ENCODE results near the gene GALM. TPM values are rescaled to one million over a fixed set of nuclear protein-coding genes. Genes with fewer than 3 reads are reported as not detected.

The GALM gene
- total RNA-seq, 5 donors from 2014 or later (not counting 1 experiment from before 2014, with no cell fraction given), result 14.3 to 29.4 (median 17.3) TPM

GRCh38 chr2:38690499-38691420 lies 24.8 kb downstream of the GALM start:
- H3K27me3 Mint-ChIP-seq, result no peaks in the 10 kb centered on the region
- Histone ChIP-seq H3K27me3 (replicated peaks in 1 of 2; ENCODE audit: control insufficient read depth in 2 of 2, extremely low read depth in 1 of 2, insufficient read depth in 2 of 2, low read length in 1 of 2) (no peaks in the 10 kb centered on the region), H3K9me3 (no peaks in the 10 kb centered on the region), H3K4me3 (ENCODE audit: control insufficient read depth in 1 of 2, extremely low read depth in 1 of 2, low read length in 1 of 2) (no peak overlapping the region), H3K36me3 (ENCODE audit: control insufficient read depth in 2 of 2, extremely low read depth in 1 of 2, insufficient read depth in 1 of 2, low read length in 1 of 2) (peaks cover 0 to 32% of the 10 kb centered on the region in 2 donors), H3K4me1 (ENCODE audit: control insufficient read depth in 1 of 2, extremely low read depth in 1 of 2, insufficient read depth in 2 of 2, low read length in 2 of 2) (peaks cover 0 to 35% of the 10 kb centered on the region in 2 experiments), H3K27ac (ENCODE audit: low read length) (no peak overlapping the region)
- POLR2A ChIA-PET, result interaction anchor here (0.6 to 1.6 kb wide), 6 partner anchors 9 to 183 kb away, joined by 3 to 9 read pairs (median 5); no protein-coding TSS in a partner anchor
- H3K4me3 Mint-ChIP-seq, result peak overlapping the region in 1 of 3 donors; percentile 34
- H3K9me3 Mint-ChIP-seq, result no peaks in the 10 kb centered on the region
- DNase-seq, result no peak
- H3K27ac Mint-ChIP-seq, result peak overlapping the region; percentile 83 to 85
- CTCF ChIA-PET, result interaction anchor here (0.6 to 1.5 kb wide), 6 partner anchors 9 to 109 kb away, joined by 3 to 6 read pairs (median 3); no protein-coding TSS in a partner anchor
- peak in 3 of 4 experiments; percentile 54 to 77 (median 55) for ATAC-seq (replicated peaks in 1 of 4)
- H3K4me1 Mint-ChIP-seq, result peaks cover 35 to 62% (median 41%) of the 10 kb centered on the region in 3 donors
- 20% methylated on average over 1 of the region's 8 CpGs for WGBS (ENCODE audit: insufficient coverage)
- peaks cover 48% of the 10 kb centered on the region for H3K36me3 Mint-ChIP-seq

DNA sequence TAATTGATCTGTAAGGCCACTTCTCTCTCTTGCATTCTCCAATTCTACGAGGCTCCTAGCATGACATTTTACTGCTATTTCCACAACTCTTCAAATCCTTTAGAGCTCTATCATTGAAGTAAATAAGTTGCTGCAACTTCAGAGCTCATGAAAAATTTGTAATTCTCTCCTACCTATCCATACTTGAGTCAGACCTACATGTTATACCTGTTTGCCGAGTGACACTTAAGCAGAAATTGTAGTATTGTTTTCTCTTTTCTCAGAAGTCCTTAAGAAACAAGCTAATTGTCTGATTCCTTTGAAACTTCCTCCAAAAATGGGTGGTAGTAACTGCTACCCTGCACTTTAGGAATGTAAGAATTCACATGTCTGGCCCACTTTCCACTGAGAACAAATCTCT lies 26.1 kb downstream of the GALM start:
- Histone ChIP-seq H3K27me3 (replicated peaks in 1 of 2; ENCODE audit: control insufficient read depth in 2 of 2, extremely low read depth in 1 of 2, insufficient read depth in 2 of 2, low read length in 1 of 2) (no peaks in the 10 kb centered on the region), H3K4me3 (ENCODE audit: control insufficient read depth in 1 of 2, extremely low read depth in 1 of 2, low read length in 1 of 2) (no peak overlapping the region), H3K36me3 (ENCODE audit: control insufficient read depth in 2 of 2, extremely low read depth in 1 of 2, insufficient read depth in 1 of 2, low read length in 1 of 2) (peaks cover 0 to 27% of the 10 kb centered on the region in 2 donors), H3K4me1 (ENCODE audit: control insufficient read depth in 1 of 2, extremely low read depth in 1 of 2, insufficient read depth in 2 of 2, low read length in 2 of 2) (peaks cover 0 to 44% of the 10 kb centered on the region in 2 experiments), H3K9me3 (no peaks in the 10 kb centered on the region), H3K27ac (ENCODE audit: low read length) (peak overlapping the region; percentile 60)
- ChIA-PET POLR2A (interaction anchor here (0.7 to 1.6 kb wide), 4 partner anchors 8 to 92 kb away, joined by 3 to 7 read pairs (median 4); no protein-coding TSS in a partner anchor), CTCF (interaction anchor here (0.5 to 1.5 kb wide), 4 partner anchors 18 to 110 kb away, joined by 3 to 6 read pairs (median 3); no protein-coding TSS in a partner anchor)
- Mint-ChIP-seq H3K4me1 (peaks cover 43 to 68% (median 48%) of the 10 kb centered on the region in 3 donors), H3K27me3 (no peaks in the 10 kb centered on the region), H3K4me3 (no peak overlapping the region), H3K36me3 (peaks cover 43% of the 10 kb centered on the region), H3K27ac (peak overlapping the region; percentile 85 to 88), H3K9me3 (no peaks in the 10 kb centered on the region)
- ATAC-seq (replicated peaks in 1 of 4) (no peak), DNase-seq (no peak)
- 83% methylated on average over 1 of the region's 2 CpGs for WGBS (ENCODE audit: insufficient coverage)

DNA sequence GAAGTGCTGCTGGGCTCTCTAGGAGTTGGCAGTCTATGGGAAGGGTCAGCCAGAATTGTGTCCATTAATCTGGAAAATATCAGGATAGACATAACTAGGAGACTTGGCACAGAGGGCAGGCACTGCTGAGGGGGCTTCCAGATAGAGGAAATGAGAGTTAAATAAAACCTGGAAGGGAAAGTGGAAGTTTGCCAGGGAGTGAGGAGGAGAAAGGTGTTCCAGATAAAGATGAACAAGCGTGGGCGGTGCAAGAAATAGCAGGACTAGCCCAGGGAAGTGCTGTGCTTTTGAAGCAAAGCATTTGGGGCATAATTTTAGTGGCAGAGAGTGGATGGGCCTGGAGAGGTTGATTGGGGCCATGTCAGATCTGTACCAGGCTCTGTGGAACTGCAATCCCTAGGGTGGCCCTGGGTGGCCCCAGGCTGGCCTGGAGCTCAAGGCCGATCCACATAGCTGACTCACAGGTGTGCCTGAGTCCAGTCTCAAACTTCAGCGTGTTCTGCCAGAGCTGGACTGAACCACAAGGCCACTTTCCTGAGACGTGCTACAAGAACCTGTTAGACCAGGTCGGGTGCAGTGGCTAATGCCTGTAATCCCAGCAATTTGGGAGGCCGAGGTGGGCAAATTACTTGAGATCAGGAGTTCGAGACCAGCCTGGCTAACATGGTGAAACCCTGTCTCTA lies 26.9 kb downstream of the GALM start:
- H3K36me3 Mint-ChIP-seq, result peaks cover 47% of the 10 kb centered on the region
- H3K4me1 Mint-ChIP-seq, result peaks cover 50 to 76% (median 55%) of the 10 kb centered on the region in 3 donors
- WGBS (ENCODE audit: insufficient coverage), result 91% methylated on average over 7 of the region's 8 CpGs
- Histone ChIP-seq H3K4me3 (ENCODE audit: control insufficient read depth in 1 of 2, extremely low read depth in 1 of 2, low read length in 1 of 2) (no peak overlapping the region), H3K36me3 (ENCODE audit: control insufficient read depth in 2 of 2, extremely low read depth in 1 of 2, insufficient read depth in 1 of 2, low read length in 1 of 2) (peaks cover 0 to 21% of the 10 kb centered on the region in 2 donors), H3K27me3 (replicated peaks in 1 of 2; ENCODE audit: control insufficient read depth in 2 of 2, extremely low read depth in 1 of 2, insufficient read depth in 2 of 2, low read length in 1 of 2) (no peaks in the 10 kb centered on the region), H3K4me1 (ENCODE audit: control insufficient read depth in 1 of 2, extremely low read depth in 1 of 2, insufficient read depth in 2 of 2, low read length in 2 of 2) (peaks cover 0 to 49% of the 10 kb centered on the region in 2 experiments), H3K9me3 (no peaks in the 10 kb centered on the region), H3K27ac (ENCODE audit: low read length) (peak overlapping the region; percentile 60)
- no peaks in the 10 kb centered on the region for H3K9me3 Mint-ChIP-seq
- peak overlapping the region; percentile 85 to 88 for H3K27ac Mint-ChIP-seq
- CTCF ChIA-PET, result interaction anchor here in 1 of 2 donors (0.6 to 1.5 kb wide), 5 partner anchors 11 to 128 kb away, joined by 3 to 6 read pairs (median 4); no protein-coding TSS in a partner anchor
- ATAC-seq (replicated peaks in 1 of 4), result no peak
- POLR2A ChIA-PET, result interaction anchor here in 1 of 2 donors (0.6 to 1.1 kb wide), 3 partner anchors 15 to 91 kb away, joined by 3 to 10 read pairs (median 7); no protein-coding TSS in a partner anchor
- H3K4me3 Mint-ChIP-seq, result peak overlapping the region in 1 of 3 donors; percentile 5
- DNase-seq, result no peak
- no peaks in the 10 kb centered on the region for H3K27me3 Mint-ChIP-seq

DNA sequence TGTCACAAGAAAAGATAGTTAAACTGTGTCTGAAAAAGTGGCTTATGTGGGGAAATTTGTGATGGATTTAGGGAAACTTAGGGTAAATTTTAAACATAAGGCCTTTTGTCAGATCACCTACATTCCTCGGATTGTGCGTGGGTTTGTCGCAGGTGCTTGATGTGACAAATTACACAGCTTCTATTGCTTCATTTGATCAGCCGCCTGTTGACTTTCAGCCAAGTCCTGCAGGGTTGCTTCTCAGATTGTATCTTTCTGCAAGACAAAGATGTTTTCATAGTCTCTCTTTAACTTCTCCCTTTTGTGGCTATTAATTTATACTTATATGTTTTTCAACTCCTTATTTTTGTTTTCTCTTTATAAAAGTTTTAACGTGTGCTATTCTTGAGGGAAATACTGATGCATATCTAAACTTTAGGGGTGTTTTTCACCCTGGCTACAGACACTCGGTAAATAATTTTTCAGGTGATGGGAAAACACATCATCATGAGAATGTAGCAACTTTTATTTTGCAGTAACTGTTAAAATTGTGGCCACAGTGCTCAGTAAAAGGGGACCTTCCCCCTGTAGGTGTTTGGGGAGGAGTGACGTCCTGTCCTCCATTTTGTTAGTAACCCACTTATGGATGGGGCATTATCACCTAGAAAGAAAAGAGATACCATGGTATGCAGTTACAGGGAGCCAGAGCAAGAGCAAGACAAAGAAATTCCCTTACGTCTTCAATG lies 31.4 kb downstream of the GALM start:
- DNase-seq, result peak in 33 of 35 experiments; percentile 8 to 78 (median 42)
- POLR2A ChIA-PET, result interaction anchor here in 1 of 2 donors (0.5 to 1.8 kb wide), 2 partner anchors 15 to 110 kb away, joined by 4 to 14 read pairs; no protein-coding TSS in a partner anchor
- Histone ChIP-seq H3K36me3 (ENCODE audit: control insufficient read depth in 2 of 2, extremely low read depth in 1 of 2, insufficient read depth in 1 of 2, low read length in 1 of 2) (peaks cover 0 to 7% of the 10 kb centered on the region in 2 donors), H3K4me1 (ENCODE audit: control insufficient read depth in 1 of 2, extremely low read depth in 1 of 2, insufficient read depth in 2 of 2, low read length in 2 of 2) (peaks cover 0 to 53% of the 10 kb centered on the region in 2 experiments), H3K9me3 (no peaks in the 10 kb centered on the region), H3K4me3 (ENCODE audit: control insufficient read depth in 1 of 2, extremely low read depth in 1 of 2, low read length in 1 of 2) (peak overlapping the region in 1 of 2 donors; percentile 3), H3K27ac (ENCODE audit: low read length) (peak overlapping the region; percentile 92), H3K27me3 (replicated peaks in 1 of 2; ENCODE audit: control insufficient read depth in 2 of 2, extremely low read depth in 1 of 2, insufficient read depth in 2 of 2, low read length in 1 of 2) (no peaks in the 10 kb centered on the region)
- peaks cover 50 to 86% (median 64%) of the 10 kb centered on the region in 3 donors for H3K4me1 Mint-ChIP-seq
- CTCF ChIA-PET, result interaction anchor here in 1 of 2 donors (0.8 to 2.4 kb wide), 3 partner anchors 13 to 15 kb away, joined by 3 to 8 read pairs (median 4); no protein-coding TSS in a partner anchor
- no peaks in the 10 kb centered on the region for H3K27me3 Mint-ChIP-seq
- peaks cover 0 to 7% (median 0%) of the 10 kb centered on the region in 3 donors for H3K9me3 Mint-ChIP-seq
- no CpG with 5 or more reads among the region's 8 CpGs for WGBS (ENCODE audit: insufficient coverage)
- H3K4me3 Mint-ChIP-seq, result peak overlapping the region in 2 of 3 donors; percentile 40 to 63
- peak overlapping the region; percentile 86 to 98 for H3K27ac Mint-ChIP-seq
- peaks cover 40% of the 10 kb centered on the region for H3K36me3 Mint-ChIP-seq
- ATAC-seq (replicated peaks in 1 of 4), result peak; percentile 47 to 77 (median 64)

- peaks cover 42 to 80% (median 57%) of the 10 kb centered on the region in 3 donors for H3K4me1 Mint-ChIP-seq
- DNase-seq, result no peak
- ChIA-PET POLR2A (interaction anchor here (0.6 to 0.9 kb wide), 3 partner anchors 53 to 64 kb away, joined by 3 to 5 read pairs (median 5); no protein-coding TSS in a partner anchor), CTCF (interaction anchor here (0.6 to 1.6 kb wide), 5 partner anchors 11 to 117 kb away, joined by 3 to 5 read pairs (median 3); partner anchors contain the start of gene SRSF7 (in 1 of the 2))
- H3K4me1 ChIP-seq (ENCODE audit: control insufficient read depth in 1 of 2, extremely low read depth in 1 of 2, insufficient read depth in 2 of 2, low read length in 2 of 2), result peaks cover 0 to 45% of the 10 kb centered on the region in 2 experiments
- H3K4me3 Mint-ChIP-seq, result no peak overlapping the region
- H3K4me3 ChIP-seq (ENCODE audit: control insufficient read depth in 1 of 2, extremely low read depth in 1 of 2, low read length in 1 of 2), result no peak overlapping the region
- H3K9me3 Mint-ChIP-seq, result peaks cover 0 to 7% (median 0%) of the 10 kb centered on the region in 3 donors
- H3K9me3 ChIP-seq, result no peaks in the 10 kb centered on the region
- no peaks in the 10 kb centered on the region for H3K36me3 ChIP-seq (ENCODE audit: control insufficient read depth in 2 of 2, extremely low read depth in 1 of 2, insufficient read depth in 1 of 2, low read length in 1 of 2)
- peaks cover 37% of the 10 kb centered on the region for H3K36me3 Mint-ChIP-seq
- no peak for ATAC-seq (replicated peaks in 1 of 4)
- peak overlapping the region; percentile 66 to 71 for H3K27ac Mint-ChIP-seq
- H3K27me3 ChIP-seq (replicated peaks in 1 of 2; ENCODE audit: control insufficient read depth in 2 of 2, extremely low read depth in 1 of 2, insufficient read depth in 2 of 2, low read length in 1 of 2), result no peaks in the 10 kb centered on the region
- H3K27me3 Mint-ChIP-seq, result no peaks in the 10 kb centered on the region
- no CpG with 5 or more reads among the region's 5 CpGs for WGBS (ENCODE audit: insufficient coverage)
- peak overlapping the region; percentile 92 for H3K27ac ChIP-seq (ENCODE audit: low read length)
These were observed 32.6 kb downstream of the GALM start for GRCh38 chr2:38698467-38699003.
